Activated CD4-positive, CD25-positive, alpha-beta regulatory T cell (primary cell): ENCODE measurements around the gene FYB1.

ENCODE experiments used
- DNase-seq, 4 experiments: peaks; one replicate each; lab custom pipeline; 2025; lab: John Stamatoyannopoulos, UW

Gene FYB1

DNA sequence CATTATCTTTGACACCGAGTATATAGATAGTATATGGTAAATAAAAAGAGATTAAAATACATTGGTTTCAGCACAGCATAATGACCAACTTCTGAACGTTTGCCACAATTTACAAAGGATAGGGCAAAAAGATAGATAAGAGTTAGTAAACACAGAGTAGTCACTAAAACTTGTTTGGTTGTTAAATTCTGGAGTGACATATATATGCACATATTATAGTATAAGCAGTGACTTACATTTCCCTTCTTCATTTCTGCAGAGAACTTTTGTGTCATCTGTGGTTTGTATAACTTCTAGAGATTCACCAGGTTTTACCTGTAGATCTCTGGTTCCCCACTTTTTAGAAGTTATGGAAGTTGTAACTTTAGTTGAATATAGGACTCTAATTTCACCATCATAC is 100.7 kb downstream of the FYB1 start:
- no peak for DNase-seq

DNA sequence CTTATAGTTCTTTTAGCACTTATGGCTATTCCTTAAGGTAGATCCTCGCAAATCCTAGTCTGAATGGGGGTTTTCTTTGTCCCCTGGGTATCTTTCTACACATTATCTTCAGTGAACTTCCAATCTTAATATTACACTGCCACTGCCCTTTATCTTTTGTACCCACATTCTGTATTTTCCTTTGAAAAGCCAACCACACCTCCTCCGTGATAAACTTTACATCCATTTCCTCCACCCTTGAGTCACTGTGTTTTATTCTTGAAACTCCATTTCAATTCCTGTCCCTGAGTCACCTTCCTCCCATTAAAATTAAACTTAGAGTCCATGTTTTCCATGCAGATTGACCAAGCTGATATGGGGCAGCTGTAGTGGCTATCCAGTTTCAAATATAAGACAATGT is 102.0 kb downstream of the FYB1 start:
- DNase-seq: no peak

DNA sequence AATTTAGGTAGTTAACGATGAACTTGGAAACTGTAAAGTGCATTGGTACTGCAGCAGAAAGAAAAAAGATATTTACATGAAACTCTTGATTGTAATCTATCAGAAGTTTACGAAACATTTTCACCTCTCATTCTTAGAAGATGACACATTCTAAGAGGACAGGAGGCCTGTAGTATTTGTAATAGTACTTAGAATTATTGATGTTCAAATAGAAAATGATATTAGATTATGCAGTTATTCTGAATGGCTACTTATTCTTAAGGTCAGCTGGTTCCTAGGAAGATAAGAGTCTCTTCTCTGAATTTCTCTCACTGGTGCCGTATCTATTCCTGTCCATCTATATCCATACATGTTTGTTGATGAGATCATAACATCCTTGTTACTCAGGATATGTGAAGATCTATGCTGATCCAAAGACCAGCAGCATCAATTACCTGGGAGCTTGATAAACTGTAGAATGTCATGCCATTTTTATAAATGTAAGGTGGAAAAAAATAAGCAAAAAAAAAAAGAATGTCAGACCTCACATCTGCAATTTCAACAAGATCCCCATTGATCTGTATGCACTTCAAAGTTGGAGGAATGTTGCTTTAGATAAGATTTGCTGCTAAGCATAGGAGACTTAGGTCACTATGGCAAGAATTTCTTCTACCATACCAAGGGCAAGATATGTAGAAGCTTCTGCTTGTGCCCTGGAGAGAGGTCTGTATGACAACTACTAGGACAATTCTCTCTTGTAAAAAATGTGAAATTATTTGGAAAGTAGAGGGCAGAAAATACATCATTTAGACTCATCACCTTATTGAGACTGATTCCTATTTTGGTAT is 102.8 kb downstream of the FYB1 start:
- no peak for DNase-seq

DNA sequence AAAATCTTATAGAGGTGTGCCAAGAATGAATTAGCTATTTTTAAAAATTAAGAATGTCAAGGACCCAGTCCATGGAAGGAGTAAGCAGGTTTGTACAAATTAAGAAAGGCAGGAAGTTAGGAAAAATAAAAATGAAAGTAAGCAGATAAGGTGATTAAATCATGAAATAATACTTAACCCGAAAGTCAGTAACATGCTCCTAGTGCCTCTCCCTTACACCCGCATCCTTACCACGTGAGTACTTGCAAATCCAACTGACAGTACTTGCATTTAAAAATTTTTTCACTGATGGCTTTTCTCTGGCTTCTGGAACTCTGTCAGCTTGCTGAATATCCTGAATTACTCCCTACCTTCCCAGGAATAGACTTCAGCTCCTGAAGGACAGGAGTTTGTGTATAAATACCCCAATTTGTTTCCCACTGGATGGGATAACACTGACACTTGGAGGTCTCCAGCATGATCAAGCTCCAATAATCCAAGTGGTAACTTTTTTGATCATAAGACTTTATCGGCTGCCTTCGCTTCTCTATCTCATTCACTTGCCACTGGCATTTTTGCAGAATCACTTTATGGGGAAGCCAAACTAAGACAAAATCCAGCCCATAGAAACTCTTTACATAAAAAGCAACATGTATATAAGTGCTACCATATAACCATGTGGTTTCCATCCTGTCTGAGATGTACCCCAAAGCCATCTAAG is 103.6 kb downstream of the FYB1 start:
- DNase-seq: no peak

DNA sequence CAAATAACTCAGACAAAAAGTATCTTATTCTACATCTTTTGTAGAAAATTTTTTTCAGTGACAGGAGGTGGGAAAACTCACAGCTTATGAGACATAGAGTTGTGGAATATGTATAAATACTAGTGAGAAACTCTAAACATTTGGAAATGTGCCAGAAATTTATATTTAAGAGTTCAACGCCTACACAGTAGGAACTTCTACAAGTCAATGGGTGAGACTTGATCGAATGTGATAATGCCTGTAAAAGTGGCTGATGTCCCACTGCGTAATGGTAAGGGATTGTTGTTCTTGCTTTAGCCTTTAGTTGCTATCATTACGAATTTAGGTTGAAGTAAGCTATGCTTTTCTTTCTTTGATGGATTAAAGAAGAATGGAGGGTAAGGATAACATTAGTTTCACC is 105.2 kb downstream of the FYB1 start:
- DNase-seq: no peak

DNA sequence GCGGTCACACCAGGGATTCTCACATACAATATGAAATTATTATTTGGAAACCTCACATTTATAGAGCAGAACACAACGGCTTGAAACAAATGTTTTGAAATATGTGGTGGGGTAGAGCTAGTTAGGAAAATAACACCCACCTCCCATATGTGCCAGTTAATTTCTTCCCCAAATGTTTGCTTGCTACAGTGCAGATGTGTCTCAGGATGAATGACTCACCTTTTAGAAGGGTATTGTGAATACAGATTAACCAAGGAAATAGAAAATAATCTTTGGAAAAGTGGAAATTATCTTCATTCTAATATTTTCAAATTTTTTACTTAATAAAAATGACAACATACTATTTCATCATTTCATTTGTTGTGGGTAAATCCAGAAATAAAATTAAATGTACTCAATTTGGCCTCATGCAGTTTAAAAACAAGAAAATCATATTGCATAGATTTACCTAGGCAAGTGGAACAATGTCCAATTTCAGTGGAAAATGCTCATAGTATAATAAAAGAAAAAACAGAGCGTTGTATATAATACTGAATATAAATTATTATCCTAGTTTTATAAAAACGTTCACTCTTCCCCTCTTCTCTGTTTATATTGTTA is 105.9 kb downstream of the FYB1 start:
- DNase-seq: no peak

DNA sequence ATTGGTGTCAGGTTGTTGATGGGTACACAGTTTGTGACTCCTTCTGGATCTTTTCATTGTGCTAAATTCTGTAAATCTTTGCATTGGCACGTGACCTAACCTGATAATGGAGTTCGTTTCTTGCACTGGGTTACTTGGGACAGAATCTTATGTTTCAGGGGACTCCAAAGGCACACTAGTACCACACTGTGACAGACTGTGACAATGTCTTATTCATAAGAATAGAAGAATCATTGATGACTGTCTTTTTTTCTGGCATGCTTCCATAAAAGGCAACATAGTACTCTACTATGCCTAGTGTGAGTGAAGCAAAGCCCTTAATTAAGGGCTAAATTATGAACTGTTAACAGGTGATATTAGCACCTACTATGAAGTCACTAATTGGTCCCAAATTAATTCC is 109.8 kb downstream of the FYB1 start:
- no peak for DNase-seq

DNA sequence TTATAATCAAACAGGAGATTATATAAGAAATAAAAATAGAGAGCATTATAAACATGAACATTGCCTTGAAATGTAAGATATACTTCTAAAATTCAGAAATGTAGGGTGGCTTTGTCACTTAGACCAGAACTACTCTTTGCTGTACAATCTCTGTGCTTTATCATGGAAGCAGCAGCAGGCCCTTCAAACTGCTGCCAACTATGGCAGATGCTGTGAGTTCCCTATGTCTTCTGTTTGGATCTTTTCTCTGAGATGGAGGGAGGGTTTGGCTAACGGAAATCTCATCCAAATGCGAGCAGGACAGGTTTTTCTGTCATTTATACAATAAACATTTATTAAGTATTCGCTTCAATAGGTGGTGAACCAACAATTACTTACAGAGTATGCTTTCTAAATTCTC is 110.4 kb downstream of the FYB1 start:
- no peak for DNase-seq

DNA sequence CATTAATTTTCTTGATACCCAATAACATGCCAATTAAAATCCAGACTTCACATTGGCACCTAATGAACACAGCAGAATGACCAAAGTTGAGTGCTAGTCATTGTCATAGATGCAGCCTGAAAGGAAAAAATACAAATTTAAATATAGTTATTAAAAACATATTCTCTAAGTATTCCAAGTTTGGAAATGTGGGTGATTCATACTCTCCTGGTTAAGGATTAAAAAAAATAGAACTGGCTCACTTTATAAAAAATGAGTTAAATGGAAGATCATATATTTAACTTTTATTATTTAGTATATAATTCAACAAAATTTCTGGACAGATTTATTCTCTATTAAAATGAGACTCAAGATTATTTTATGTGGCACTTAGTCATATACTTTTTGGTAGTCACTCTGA is 112.0 kb downstream of the FYB1 start:
- DNase-seq: no peak

DNA sequence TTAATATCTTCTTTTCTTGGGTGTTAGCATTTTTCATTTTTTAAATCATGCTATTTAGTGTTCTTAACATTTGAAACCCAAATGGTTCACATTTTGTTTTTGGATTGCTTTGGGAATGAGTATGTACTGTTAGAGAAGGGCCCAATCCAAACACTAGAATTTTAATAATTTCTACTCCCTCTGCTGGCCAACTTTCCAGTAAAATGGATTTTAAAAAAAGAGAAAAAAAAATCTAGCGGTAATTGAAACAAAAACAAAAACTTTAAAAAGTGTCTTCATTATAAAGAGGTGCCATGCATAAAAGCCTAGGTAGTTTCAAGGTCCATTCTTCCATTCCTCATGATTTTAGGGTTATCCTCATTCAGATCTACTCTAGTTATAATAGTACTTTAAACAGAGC is 113.0 kb downstream of the FYB1 start:
- no peak for DNase-seq

DNA sequence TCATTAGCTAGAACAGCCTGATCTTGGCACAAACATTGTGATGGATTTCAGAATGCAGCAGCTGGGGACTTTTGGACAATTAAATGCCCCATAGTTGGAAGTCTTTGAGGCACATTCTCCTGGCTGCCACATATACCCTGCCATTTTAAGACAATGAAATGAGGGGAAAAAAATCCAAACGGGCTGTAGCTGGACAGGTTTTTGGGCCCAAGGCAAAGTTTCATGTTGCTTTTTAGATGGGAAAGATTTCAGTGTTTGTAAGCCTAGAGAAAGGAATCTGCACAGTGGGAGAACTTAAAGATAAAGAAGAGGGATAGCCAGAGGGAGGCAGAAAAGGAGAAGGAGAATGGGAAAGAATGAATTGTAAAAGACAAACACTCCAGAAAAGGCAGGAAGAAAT is 115.1 kb downstream of the FYB1 start:
- no peak for DNase-seq

DNA sequence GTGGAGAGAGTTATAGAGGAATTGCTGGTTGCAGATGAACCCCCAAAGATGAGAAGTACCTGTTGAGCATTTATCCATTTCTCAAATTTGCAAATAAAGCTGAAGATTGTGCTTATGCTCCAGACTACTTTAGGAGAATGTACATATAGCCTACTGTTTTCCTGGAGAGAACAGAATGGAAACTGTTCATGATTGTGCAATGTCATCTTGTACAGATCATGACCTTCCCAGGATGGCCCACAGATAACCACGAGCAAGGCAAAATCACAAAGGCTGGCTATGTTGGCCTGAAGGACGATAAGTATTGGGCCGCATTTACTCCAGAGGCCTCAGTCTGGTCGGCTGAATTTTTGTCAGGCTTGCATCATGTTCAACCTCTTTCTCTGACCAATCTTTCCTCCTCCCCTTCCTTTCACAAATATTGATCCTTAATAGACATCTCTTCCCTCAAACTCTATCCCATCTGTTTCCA is 116.6 kb downstream of the FYB1 start:
- DNase-seq: no peak

DNA sequence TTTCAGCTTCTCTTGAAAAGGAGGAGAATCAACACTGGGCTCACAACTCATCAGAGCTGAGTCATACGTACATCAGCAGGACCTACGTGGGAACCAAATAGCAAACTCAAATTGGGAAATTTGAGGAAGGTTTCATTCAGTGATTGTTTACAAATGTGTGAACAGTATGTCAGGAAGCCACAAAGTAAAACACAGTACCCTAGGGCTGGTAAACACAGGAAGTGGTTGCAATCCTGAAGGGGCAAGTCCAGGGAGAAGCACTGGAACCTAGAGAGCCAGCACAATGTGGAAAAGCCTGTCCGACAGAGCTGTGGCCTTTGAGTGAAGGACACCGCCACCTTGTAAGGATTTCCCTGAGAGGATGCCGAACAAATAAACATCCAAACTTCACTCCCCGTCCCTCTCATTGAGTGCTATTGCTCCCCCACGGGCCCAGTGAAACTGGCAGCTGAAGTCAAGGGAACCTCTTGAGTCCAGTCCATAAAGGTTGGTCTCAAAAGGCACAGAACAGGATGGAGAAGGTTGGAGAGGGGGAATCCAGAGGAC is 118.4 kb downstream of the FYB1 start:
- no peak for DNase-seq

DNA sequence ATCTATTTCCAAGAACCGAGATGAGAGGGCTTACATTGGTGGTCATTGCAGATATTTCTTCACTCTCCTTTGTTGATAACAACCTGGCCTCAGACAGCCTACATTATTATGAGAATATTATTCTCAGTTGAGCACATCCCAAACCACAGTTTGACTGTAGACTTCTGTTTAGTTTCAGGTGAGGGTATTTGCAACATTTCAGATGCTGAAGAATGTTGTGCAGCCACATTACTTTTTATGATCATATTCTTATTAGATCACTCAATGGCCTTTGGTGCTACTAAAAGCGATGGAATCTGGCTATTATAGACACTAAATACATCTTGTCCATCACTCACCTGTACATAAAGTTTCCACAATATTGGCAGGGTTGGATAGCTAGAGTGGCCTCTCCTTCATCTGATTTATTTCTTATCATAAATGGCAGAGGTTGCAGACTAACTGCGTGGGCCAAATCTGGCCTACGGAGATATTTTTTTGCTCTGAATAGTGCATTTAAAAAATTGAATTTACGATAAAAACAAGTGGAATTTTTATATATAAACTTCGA is 119.0 kb downstream of the FYB1 start:
- DNase-seq: no peak

DNA sequence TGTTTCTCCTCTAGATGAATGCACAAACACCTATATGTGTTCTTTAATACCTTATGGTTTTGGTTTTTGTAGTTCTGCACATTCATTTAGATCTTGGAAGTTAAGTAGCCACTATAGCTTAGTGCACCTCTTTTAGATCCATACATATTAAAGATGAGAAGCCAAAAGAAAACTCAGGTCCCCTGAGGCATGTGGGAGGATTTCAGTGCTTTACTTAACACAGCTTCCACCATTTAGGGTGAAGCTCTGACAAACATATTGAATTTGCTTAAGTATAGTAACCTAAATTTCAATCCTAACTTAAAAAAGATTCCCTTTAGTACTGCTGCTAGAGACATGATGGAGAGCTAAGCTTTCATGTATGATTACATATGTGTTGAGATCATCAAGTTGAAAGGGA is 119.5 kb downstream of the FYB1 start:
- DNase-seq: no peak

DNA sequence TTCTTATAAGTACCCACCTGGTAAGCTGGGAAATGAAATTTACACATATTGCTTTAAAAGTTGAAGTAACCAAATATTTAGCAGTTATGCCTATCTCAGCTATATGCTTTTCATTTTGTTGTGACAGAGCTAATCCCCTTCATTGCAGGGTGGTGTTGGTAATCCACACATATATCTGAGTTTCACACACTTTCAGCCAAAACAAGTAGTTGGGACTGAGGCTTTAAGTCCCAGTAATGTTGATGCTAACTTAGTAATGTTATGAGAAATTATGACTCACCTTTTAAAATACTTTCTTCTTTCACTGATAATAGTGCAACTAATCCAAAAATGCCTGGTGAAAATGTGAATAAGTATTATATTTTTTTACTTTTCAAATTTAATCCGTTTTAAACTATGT is 126.0 kb downstream of the FYB1 start:
- no peak for DNase-seq

DNA sequence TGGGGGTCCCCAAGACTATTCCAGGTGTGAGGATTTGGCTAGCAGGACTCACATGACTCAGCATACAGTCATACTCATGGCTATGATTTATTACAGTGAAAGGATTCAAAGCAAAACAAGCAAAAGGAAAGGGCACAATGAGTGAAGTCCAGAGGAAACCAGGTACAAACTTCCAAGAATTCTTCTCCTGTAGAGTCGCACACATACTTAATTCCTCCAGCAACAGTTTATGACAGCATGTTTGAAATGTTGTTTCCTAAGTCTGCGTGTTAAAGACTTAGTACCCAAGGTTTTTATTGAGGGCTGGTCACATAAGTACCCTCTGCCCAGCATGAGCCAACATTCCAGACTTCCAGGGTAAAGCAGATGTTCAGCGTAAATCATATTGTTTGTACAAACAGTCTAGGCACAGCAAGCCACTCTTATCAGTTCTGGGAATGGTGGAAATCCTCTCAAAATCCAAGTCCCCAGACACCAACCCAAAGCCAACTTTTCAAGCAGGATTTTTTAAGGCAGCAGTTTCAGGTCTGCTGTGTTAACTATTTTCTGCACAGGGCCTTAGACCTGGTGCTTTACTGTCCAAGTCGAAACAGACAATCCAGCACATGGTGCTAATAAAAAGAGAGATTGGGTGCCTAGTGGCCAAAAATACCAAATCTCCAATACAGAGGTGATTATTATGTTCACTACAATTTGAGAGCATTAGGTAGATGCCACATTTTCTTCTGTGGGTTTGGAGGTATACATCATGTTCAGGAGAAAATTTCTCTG is 126.6 kb downstream of the FYB1 start:
- DNase-seq: no peak

DNA sequence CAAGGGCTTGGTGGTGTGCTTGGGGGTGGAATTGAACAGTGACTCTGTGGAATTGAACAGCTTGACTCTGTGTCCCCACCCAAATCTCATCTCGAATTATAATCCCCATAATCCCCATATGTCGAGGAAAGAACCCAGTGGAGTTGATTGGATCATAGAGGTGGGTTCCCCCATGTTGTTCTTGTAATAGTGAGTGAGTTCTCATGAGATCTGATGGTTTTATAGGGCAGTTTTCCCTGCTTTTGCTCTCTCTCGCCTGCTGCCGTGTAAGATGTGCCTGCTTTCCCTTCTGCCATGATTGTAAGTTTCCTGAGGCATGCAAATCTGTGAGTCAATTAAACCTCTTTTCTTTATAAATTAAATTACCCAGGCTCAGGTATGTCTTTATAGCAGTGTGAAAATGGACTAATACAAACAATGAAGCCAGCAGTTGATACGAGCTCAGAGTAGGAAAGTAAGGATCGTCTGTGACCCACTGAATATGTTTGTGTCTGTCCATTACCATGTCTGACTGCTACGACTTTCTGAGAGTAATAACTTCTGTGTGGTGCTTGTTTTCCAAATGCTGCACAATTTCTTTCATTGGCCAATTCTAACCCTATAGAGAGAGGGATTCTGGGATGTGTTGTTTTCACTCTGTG is 127.3 kb downstream of the FYB1 start:
- DNase-seq: no peak

DNA sequence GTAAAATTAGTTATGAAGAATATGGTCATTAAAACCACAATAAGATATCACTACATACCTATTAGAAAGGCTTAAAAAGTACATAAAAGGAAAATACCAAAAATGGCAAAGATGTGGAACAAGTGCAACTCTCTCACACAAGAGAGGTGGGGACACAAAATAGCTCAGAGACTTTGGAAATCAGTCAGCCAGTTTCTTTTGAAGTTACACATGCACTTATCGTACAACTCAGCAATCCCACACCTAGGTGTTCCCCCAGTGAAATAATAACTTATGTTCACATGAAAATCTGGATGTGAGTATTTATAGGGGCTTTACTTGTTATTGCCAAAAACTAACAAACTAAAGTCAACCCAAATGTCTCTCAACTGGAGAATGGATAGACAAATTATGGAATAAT is 135.4 kb downstream of the FYB1 start:
- DNase-seq: no peak

DNA sequence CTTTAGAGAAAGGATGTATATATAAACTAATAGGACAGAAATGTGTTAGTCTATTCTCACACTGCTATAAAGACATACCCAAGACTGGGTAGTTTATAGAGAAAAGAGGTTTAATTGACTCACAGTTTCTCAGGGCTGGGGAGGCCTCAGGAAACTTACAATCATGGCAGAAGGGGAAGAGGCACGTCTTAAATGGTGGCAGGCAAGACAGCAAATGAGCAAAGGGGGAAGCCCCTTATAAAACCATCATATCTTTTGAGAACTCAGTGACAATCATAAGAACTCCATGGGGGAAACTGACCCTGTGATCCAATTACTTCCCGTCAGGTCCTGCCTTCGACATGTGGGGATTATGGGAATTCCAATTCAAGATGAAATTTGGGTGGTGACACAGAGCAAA is 136.4 kb downstream of the FYB1 start:
- no peak for DNase-seq

DNA sequence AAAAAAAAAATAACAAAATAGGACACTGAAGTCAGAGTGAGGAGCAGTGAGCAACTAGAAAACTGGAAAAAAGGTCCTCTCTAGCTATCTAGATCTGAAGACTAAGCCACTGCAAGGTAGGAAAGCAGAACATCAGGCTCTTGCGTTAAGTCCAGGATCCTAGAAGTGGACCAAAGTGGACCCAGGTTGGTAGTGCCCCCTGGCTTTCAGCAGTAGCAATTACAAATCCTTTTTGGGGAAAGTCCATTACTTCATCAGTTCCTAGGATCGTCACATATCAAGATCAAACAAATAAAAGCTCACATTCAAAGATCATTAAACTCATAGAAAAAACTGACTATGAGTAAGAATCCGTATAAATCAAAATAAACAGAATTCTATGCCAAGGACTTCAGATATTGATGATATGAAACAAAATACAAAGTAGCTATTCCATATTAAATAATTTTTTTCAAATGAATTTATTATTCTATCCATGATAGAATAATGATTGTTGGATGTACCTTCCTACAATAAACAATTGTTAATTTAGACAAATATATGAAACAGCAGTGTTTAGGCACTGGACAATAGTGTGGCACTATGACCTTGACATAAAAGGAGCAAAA is 138.7 kb downstream of the FYB1 start:
- DNase-seq: no peak
